K562 (cell line): ENCODE data around the gene SPATA13.

Experiments used
- ASH1L ChIP-seq: fragments of 450-650 bp; IDR thresholded peaks from 2 replicates; pipeline ENCODE4 v1.6.1; 2018; ENCODE audit warnings: borderline replicate concordance, mild to moderate bottlenecking, low read depth; ENCODE audit not compliant: partially characterized antibody
- CTCF ChIP-seq, 3 experiments: IDR thresholded peaks in 2 of 3; conservative IDR thresholded peaks in 1 of 3; 2 replicates each; pipeline ENCODE4 v1.5.1; 2011 to 2012; ENCODE audit warnings: low read length in 3 of 3, mild to moderate bottlenecking in 3 of 3, control low read depth in 2 of 3, improper control_type of control experiment in 1 of 3, inconsistent platforms in 1 of 3, low read depth in 1 of 3, mixed read lengths in 1 of 3, moderate library complexity in 1 of 3; ENCODE audit not compliant: insufficient read depth in 2 of 3
- EGR1 ChIP-seq: fragments of 450-650 bp; conservative IDR thresholded peaks from 2 replicates; pipeline ENCODE4 v1.6.1; 2017; ENCODE audit warnings: mild to moderate bottlenecking
- FOXJ3 ChIP-seq: sonication (generic); formaldehyde crosslinking; IDR thresholded peaks from 2 replicates; pipeline ENCODE4 v1.4.0; 2020; ENCODE audit warnings: mild to moderate bottlenecking, missing genetic modification reagents
- JUN ChIP-seq, 2 experiments: sonication (generic) in 1 of 2; formaldehyde crosslinking in 1 of 2; IDR thresholded peaks; 2 replicates each; pipeline versions ENCODE4 v1.6.1 to v1.8.0; 2012 to 2022; ENCODE audit warnings: borderline replicate concordance in 2 of 2, mild to moderate bottlenecking in 2 of 2, improper control_type of control experiment in 1 of 2, low read depth in 1 of 2, low read length in 1 of 2, missing genetic modification reagents in 1 of 2
- MAX ChIP-seq: sonication (generic); formaldehyde crosslinking; IDR thresholded peaks from 2 replicates; pipeline ENCODE4 v1.9.0; 2022; ENCODE audit warnings: mild to moderate bottlenecking, missing genetic modification reagents
- USF2 ChIP-seq: sonication (generic); formaldehyde crosslinking; IDR thresholded peaks from 2 replicates; pipeline ENCODE4 v1.5.0; 2020; ENCODE audit warnings: missing genetic modification reagents
- ZKSCAN1 ChIP-seq: fragments of 150-350 bp; IDR thresholded peaks from 2 replicates; pipeline ENCODE4 v1.6.1; 2016; ENCODE audit warnings: low read depth, low read length
- ZNF24 ChIP-seq: fragments of 450-650 bp; IDR thresholded peaks from 2 replicates; pipeline ENCODE4 v1.6.1; 2016
- ZNF449 ChIP-seq: fragments of 250-450 bp; sonication (Bioruptor Pico); IDR thresholded peaks from 2 replicates; pipeline ENCODE4 v1.8.0; 2022; ENCODE audit warnings: moderate library complexity, mild to moderate bottlenecking, inconsistent platforms
- ZNF699 ChIP-seq: fragments of 250-450 bp; sonication (Bioruptor Pico); IDR thresholded peaks from 2 replicates; pipeline ENCODE4 v1.8.0; 2021; ENCODE audit warnings: mild to moderate bottlenecking, moderate library complexity; ENCODE audit not compliant: insufficient replicate concordance

- TF ChIP-seq ASH1L (no peak), JUN (IDR thresholded peaks at IDR 0.05; ENCODE audit: borderline replicate concordance, low read depth, low read length) (no peak), JUN (CRISPR knock-in tag; IDR thresholded peaks at IDR 0.05; ENCODE audit: borderline replicate concordance) (no peak), EGR1 (no peak), ZKSCAN1 (no peak), FOXJ3 (CRISPR knock-in tag) (no peak), USF2 (CRISPR knock-in tag) (no peak), ZNF699 (CRISPR knock-in tag) (no peak), ZNF24 (no peak), MAX (CRISPR knock-in tag) (no peak), CTCF (IDR thresholded peaks at IDR 0.05 in 2 of 3, conservative IDR thresholded peaks at IDR 0.05 in 1 of 3; ENCODE audit: insufficient read depth in 2 of 3, low read depth in 1 of 3, low read length in 3 of 3) (no peak), ZNF449 (CRISPR knock-in tag) (no peak)
These were observed 97.0 kb downstream of the SPATA13 start for GRCh38 chr13:24257497-24257896.
